Esophagus (tissue), 2 donors: Measurements from ENCODE around the gene MEF2A. TPM values are rescaled to one million over a fixed set of nuclear protein-coding genes. Genes with fewer than 3 reads are reported as not detected.

ENCODE experiments used
- H3K27ac ChIP-seq, 2 donors: one replicate each; pipeline ENCODE4 v1.5.1; 2013; ENCODE audit warnings: low read depth in 2 of 2, mild to moderate bottlenecking in 2 of 2, inconsistent platforms in 1 of 2, low read length in 1 of 2, moderate library complexity in 1 of 2
- H3K27me3 ChIP-seq, 2 donors: one replicate each; pipeline ENCODE4 v1.6.1; 2013; ENCODE audit warnings: low read length in 2 of 2, control low read depth in 1 of 2, mild to moderate bottlenecking in 1 of 2; ENCODE audit not compliant: insufficient read depth in 2 of 2, control insufficient read depth in 1 of 2
- H3K36me3 ChIP-seq, 2 donors: one replicate each; pipeline ENCODE4 v1.6.1; 2013; ENCODE audit warnings: low read length in 1 of 2; ENCODE audit not compliant: control insufficient read depth in 2 of 2, insufficient read depth in 2 of 2
- H3K4me1 ChIP-seq, 2 donors: one replicate each; pipeline ENCODE4 v1.6.1; 2013; ENCODE audit warnings: low read length in 1 of 2; ENCODE audit not compliant: control insufficient read depth in 2 of 2, insufficient read depth in 2 of 2
- H3K4me3 ChIP-seq, 2 donors: one replicate each; pipeline ENCODE4 v1.5.1; 2013; ENCODE audit warnings: low read length in 2 of 2, mild to moderate bottlenecking in 2 of 2, low read depth in 1 of 2, moderate library complexity in 1 of 2
- H3K9me3 ChIP-seq, 2 donors: one replicate each; pipeline ENCODE4 v1.6.1; 2013; ENCODE audit warnings: mild to moderate bottlenecking in 2 of 2, low read depth in 1 of 2, low read length in 1 of 2, moderate library complexity in 1 of 2; ENCODE audit not compliant: control insufficient read depth in 2 of 2, insufficient read depth in 1 of 2
- WGBS, 2 donors: extraction: QIAGEN DNeasy Blood & Tissue Kit; methylation state at CpG; one replicate each; pipeline ENCODE4 v1.1.7; 2013; 5-methylcytosine and 5-hydroxymethylcytosine counted together
- polyA plus RNA-seq, 2 donors: library from polyadenylated mRNA; stranded (reverse); fragments of 200-250 nt; gene quantifications; one replicate each; pipeline ENCODE4 v1.2.3, GENCODE V29; 2013
- donor health status: healthy with polysubstance abuse.
- donor health status: Bipolar disorder and iron deficiency.

The MEF2A gene
- polyA plus RNA-seq, 2 donors = 7.5 to 8.6 TPM

DNA sequence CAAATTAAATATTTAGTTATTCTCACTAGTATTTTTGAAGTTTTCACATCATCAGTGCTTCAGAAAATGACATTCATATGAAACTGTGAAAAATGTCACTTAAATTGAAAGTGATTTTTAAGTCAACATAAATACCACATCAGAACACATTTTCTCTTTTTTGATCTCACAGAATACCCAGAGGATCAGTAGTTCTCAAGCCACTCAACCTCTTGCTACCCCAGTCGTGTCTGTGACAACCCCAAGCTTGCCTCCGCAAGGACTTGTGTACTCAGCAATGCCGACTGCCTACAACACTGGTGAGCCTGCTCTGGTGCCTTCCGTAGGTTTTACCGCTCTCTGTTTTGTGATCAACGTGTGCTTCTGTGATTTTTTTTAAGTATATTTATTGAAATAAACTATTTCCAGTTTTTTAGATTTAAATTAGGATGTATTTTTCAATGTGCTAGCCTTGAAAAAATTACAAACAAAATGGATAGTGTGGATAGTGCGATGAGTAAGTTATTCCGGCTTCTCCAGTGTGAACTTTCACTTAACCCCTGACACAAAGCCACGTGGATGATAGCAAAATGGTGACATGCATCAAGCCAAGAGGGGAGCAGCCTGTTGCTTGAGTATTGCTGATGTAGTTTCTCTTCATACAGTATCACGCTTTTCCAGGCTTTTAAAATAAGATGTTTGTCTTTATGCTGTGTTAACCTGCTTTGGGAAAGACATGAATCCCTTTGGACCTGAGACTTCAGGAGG lies 140.9 kb downstream of the MEF2A start:
- Histone ChIP-seq H3K27me3 (no peaks in the 10 kb centered on the region), H3K9me3 (no peaks in the 10 kb centered on the region)

DNA sequence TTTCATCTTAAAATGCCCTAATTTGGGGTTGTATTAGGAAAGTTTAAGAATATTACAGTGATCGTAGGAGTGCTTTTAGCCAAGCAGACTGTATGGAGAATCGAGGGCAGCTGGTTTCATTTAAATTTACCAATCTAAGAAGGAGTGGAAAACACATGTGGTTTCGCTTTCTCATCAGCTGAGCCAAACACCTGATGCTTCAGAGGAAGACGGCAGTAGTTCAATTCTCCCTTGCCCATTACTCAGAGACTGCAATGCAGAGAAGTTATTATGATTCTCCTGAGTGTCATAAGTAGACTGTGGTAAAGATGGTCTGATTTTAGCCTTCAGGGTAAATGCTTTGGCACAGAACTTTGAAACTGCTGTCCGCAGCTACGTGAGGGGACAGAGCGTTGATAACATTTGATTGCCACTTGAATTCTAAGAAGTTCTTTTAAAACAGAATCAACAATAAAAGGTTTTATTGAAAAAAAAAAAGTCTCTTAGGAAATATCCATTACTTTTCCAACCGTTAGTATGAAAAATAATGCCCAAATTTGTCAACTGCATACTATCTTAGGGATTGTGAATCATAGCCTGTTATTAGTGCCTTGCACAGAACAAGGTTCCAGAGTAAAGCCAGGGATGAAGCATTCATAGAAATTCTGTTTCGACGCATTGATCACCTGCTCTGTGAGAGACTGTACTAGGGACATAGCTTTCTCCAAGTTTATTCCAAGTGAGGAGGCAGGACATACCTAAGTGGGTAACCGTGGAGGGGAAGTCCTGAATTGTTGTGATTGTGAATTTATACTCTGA lies 141.9 kb downstream of the MEF2A start:
- H3K4me3 ChIP-seq = no peak overlapping the region
- H3K27me3 ChIP-seq = no peaks in the 10 kb centered on the region
- WGBS, 2 donors = 51 to 63% methylated on average over 11 of the region's 11 CpGs
- H3K4me1 ChIP-seq = peaks cover 4 to 6% of the 10 kb centered on the region in 2 donors
- H3K27ac ChIP-seq = peak overlapping the region in 1 of 2 donors; percentile 60
- H3K9me3 ChIP-seq = no peaks in the 10 kb centered on the region
- H3K36me3 ChIP-seq = peaks cover 8 to 14% of the 10 kb centered on the region in 2 donors

More for the DNA sequence above, 140.9 kb downstream of the MEF2A start:
- Histone ChIP-seq H3K4me3 (no peak overlapping the region), H3K27ac (peak overlapping the region in 1 of 2 donors; percentile 60), H3K36me3 (peaks cover 4 to 12% of the 10 kb centered on the region in 2 donors), H3K4me1 (peaks cover 4% of the 10 kb centered on the region in 2 donors)
- 73 to 74% methylated on average over 10 of the region's 10 CpGs for WGBS, 2 donors

DNA sequence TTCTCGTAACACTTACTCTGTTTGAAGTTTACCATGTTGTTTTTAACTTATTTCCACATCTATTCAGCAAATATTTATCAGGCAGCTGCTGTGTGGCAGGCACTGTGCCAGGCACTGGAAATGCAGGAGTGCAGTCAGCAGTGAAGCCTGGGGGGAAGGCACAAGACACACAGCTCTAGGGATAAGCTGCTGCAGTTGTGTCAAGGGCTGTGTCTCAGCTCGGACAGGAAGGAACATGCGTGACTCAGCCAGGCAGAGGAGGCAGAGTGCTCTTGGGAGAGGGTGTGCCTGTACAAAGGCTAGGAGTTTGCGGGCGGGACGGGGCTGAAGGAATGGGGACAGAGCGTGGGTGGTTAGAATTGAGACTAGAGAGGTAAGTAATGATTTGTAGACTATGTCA lies 142.8 kb downstream of the MEF2A start:
- peaks cover 4 to 6% of the 10 kb centered on the region in 2 donors for H3K4me1 ChIP-seq

DNA sequence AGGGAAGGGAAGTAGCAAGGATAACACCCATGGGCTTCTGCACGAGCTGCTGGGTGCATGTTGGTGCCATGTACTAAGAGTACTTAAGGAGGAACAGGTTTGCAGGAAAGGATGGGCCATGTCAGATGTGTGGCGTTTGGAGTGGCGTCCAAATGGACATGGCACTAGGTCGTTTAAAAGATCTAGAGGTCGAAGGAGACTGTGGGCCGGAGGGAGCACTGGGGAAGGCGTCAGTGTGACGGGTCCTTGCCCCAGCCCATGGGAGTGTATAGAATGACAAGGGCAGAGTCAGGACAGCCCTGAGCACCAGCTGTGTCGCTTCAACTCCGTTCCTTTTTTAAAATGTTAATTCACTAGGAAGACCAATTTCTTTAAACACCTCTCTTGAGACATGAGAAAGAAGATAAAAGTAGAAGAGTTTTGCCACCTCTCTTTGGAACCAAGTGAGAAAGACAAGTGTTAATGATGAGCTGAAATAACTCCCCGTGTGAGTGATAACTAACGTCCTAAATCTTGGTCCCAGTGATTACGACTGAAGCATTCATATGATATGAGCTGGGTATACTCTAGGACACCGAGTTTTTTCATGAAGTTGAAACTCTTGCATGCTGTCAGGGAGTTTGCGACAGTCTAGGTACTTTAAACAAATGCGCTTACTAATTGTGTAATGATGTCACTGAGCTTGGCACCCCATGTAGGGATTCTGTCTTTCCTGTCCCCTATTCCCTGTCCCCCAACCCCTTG lies 143.6 kb downstream of the MEF2A start:
- no peak overlapping the region for H3K4me3 ChIP-seq
- H3K27ac ChIP-seq = peak overlapping the region in 1 of 2 donors; percentile 67
- WGBS, 2 donors = 82 to 84% methylated on average over 16 of the region's 16 CpGs
- H3K27me3 ChIP-seq = no peaks in the 10 kb centered on the region
- H3K36me3 ChIP-seq = peaks cover 8 to 14% of the 10 kb centered on the region in 2 donors
- H3K4me1 ChIP-seq = peaks cover 4 to 6% of the 10 kb centered on the region in 2 donors
- no peaks in the 10 kb centered on the region for H3K9me3 ChIP-seq

More for the DNA sequence above, 142.8 kb downstream of the MEF2A start:
- Histone ChIP-seq H3K36me3 (peaks cover 8 to 14% of the 10 kb centered on the region in 2 donors), H3K27me3 (no peaks in the 10 kb centered on the region), H3K27ac (peak overlapping the region in 1 of 2 donors; percentile 54), H3K4me3 (no peak overlapping the region), H3K9me3 (no peaks in the 10 kb centered on the region)
- WGBS, 2 donors = 26 to 29% methylated on average over 7 of the region's 7 CpGs

DNA sequence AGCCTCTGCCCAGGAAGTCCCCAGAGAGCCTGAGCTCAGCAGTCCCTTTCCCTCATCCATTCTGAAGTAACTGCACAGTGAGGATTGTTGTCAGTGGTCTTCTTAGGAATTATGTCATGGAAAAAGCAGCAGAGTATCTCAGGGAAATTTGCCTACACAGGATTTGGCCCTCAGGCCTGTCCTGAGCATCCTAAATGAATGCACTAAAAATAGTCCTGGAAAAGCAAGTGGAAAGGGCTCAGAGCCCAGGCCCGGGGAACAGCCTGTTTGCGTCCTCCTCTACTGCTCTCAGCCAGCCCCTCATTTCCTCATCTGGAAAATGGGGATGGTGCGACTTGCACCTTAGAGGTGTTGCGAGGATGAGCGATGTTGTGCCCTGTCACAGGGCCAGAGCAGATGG lies 145.8 kb downstream of the MEF2A start:
- H3K4me3 ChIP-seq = no peak overlapping the region
- H3K27me3 ChIP-seq = no peaks in the 10 kb centered on the region
- 75 to 79% methylated on average over 5 of the region's 5 CpGs for WGBS, 2 donors
- peaks cover 8 to 15% of the 10 kb centered on the region in 2 donors for H3K36me3 ChIP-seq
- no peaks in the 10 kb centered on the region for H3K9me3 ChIP-seq
- H3K27ac ChIP-seq = no peak overlapping the region
- peaks cover 4 to 6% of the 10 kb centered on the region in 2 donors for H3K4me1 ChIP-seq

DNA sequence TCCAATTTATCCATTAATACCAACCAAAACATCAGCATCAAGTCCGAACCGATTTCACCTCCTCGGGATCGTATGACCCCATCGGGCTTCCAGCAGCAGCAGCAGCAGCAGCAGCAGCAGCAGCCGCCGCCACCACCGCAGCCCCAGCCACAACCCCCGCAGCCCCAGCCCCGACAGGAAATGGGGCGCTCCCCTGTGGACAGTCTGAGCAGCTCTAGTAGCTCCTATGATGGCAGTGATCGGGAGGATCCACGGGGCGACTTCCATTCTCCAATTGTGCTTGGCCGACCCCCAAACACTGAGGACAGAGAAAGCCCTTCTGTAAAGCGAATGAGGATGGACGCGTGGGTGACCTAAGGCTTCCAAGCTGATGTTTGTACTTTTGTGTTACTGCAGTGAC lies 146.6 kb downstream of the MEF2A start:
- WGBS, 2 donors = 81 to 87% methylated on average over 18 of the region's 18 CpGs
- no peaks in the 10 kb centered on the region for H3K27me3 ChIP-seq
- peaks cover 4 to 6% of the 10 kb centered on the region in 2 donors for H3K4me1 ChIP-seq
- H3K9me3 ChIP-seq = no peaks in the 10 kb centered on the region
- no peak overlapping the region for H3K27ac ChIP-seq
- no peak overlapping the region for H3K4me3 ChIP-seq
- H3K36me3 ChIP-seq = peaks cover 8 to 15% of the 10 kb centered on the region in 2 donors

DNA sequence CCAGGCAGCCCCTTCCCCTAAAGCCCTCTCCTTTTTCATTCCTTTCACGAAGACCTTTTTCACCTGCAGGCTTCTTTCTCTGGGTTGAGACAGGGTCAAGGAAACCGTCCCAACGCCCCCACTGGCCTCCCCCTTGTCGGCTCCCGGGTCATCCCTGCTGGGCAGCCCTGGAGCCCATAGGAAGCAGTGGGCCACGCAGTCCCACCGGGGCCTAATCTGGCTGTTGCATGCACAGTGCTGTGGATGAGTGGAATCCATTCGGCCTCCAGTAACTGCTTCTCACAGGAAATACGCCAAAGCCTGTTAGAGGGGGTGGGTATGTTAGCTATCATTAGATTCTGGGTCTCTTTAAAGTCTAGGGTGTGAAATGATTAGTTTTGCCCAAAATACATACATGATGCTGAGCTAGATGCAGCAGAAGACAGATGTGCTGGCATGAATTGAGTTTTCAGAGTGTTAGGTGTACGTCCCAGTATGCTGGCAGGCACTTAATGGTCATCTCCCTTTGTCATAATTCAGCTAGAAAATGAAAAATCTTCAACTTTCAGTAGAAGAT lies 150.8 kb downstream of the MEF2A start:
- Histone ChIP-seq H3K4me1 (peaks cover 3 to 6% of the 10 kb centered on the region in 2 donors), H3K4me3 (no peak overlapping the region), H3K27ac (no peak overlapping the region), H3K9me3 (no peaks in the 10 kb centered on the region), H3K27me3 (no peaks in the 10 kb centered on the region), H3K36me3 (peaks cover 4% of the 10 kb centered on the region in 2 donors)
- WGBS, 2 donors = 75 to 82% methylated on average over 10 of the region's 10 CpGs

DNA sequence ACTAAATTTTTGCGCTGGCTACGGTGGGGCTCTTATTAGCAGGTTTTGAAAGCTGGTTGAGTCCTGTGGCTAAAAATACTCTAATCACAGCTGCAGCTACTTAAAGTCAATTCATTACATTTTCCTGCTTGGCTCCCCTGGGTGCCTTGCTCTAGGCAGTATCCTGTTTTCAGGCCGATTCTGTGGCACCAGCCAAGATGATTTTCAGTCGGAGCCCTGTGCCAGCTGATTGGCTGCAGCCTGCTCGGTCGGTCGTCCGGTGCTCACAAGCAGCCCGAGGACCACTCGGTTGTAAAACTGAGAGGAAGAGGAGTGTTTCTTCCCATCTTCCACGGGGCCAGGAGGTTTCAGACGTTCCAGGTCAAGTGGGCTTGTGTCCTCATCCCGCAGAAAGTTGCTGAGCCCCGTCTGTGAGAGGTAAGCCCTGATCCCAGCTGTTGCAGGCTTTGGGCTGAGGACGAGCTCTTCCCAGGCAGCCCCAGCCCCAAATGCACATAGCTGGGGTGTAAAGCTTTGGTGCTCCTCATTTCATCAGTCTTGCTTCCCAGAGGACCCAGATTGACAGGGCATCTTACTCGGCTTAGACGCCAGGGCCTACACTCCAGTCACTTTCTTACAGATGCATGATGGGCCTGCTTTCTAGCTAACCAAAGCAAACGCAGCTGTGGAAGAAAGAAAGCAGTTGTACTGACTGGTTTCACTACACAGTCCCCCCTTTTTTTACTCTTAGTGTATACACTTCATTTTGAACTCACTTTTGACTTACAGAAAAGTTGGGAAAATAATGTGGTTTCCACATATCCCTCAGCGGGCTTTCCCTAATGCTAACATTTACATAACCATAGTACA lies 151.6 kb downstream of the MEF2A start:
- 58 to 60% methylated on average over 19 of the region's 19 CpGs for WGBS, 2 donors
- Histone ChIP-seq H3K27ac (peak overlapping the region in 1 of 2 donors; percentile 51), H3K27me3 (no peaks in the 10 kb centered on the region), H3K4me3 (no peak overlapping the region), H3K9me3 (no peaks in the 10 kb centered on the region), H3K4me1 (peaks cover 0 to 9% of the 10 kb centered on the region in 2 donors), H3K36me3 (peaks cover under 1 to 2% of the 10 kb centered on the region in 2 donors)
